HG03025 (cell line): ENCODE measurements around the gene AHDC1.
"Not testable (repeated sequence)": the region's sequence is repeated elsewhere in the genome, so short reads cannot be mapped to it uniquely, and the experiment has no call there.

ENCODE experiments used
- ATAC-seq: cut with Tn5 transposase; IDR thresholded peaks from one replicate; pipeline ENCODE4 v1.9.1; 2021; ENCODE audit warnings: mild to moderate bottlenecking, moderate library complexity; ENCODE audit not compliant: unreplicated experiment, low FRiP score

AHDC1 gene, protein sequence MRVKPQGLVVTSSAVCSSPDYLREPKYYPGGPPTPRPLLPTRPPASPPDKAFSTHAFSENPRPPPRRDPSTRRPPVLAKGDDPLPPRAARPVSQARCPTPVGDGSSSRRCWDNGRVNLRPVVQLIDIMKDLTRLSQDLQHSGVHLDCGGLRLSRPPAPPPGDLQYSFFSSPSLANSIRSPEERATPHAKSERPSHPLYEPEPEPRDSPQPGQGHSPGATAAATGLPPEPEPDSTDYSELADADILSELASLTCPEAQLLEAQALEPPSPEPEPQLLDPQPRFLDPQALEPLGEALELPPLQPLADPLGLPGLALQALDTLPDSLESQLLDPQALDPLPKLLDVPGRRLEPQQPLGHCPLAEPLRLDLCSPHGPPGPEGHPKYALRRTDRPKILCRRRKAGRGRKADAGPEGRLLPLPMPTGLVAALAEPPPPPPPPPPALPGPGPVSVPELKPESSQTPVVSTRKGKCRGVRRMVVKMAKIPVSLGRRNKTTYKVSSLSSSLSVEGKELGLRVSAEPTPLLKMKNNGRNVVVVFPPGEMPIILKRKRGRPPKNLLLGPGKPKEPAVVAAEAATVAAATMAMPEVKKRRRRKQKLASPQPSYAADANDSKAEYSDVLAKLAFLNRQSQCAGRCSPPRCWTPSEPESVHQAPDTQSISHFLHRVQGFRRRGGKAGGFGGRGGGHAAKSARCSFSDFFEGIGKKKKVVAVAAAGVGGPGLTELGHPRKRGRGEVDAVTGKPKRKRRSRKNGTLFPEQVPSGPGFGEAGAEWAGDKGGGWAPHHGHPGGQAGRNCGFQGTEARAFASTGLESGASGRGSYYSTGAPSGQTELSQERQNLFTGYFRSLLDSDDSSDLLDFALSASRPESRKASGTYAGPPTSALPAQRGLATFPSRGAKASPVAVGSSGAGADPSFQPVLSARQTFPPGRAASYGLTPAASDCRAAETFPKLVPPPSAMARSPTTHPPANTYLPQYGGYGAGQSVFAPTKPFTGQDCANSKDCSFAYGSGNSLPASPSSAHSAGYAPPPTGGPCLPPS (N-terminal part only)

DNA sequence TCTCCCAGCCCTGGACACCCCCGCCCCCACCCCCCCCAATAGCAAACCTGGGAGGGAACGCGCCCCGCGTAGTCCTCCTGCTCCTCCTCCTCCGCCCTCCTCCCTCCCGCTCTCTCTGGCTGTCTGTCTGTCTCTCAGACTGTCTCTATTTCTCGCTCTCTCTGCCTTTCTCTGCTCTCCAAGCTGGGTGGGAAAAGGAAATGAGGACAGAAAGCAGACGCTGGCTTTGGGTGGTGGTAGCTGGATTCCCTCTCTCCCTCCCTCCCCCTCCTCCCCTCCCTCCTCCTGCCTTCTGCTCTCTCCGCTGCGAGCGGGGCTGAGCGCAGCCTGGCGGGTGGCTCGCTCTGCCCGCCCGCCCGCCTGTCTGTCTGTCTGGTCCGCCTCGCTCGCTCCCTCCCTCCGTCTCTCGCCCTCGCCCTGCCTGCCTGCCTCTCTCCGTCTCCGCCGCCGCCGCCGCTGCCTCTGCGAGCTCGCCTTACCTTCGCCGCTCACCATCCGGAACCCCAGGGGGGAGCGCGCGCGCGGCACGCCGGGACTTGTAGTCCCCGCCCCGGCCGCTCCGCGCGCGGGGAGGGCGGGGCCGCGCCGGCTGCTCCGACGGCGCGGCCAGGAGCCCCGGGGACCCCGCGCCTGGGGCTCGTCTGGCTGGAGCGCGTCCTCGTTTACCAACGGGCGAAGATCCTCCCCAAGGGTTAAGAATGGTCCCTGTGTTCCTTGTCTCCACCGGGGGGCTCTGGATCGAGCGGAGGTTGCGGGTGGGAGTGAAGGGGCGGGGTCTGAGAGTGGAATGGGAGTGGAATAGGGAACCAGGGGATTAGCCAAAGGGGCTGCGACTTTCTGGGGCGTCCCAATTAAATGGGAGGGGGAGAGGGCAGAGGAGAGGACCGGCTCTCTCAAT, at the start of gene AHDC1:
Gene AHDC1, minus strand, starts transcription at position 464 of the 898 bp plus-strand sequence. CDS start 52,029 bp downstream, outside the sequence.
- peak; percentile 44 for ATAC-seq

DNA sequence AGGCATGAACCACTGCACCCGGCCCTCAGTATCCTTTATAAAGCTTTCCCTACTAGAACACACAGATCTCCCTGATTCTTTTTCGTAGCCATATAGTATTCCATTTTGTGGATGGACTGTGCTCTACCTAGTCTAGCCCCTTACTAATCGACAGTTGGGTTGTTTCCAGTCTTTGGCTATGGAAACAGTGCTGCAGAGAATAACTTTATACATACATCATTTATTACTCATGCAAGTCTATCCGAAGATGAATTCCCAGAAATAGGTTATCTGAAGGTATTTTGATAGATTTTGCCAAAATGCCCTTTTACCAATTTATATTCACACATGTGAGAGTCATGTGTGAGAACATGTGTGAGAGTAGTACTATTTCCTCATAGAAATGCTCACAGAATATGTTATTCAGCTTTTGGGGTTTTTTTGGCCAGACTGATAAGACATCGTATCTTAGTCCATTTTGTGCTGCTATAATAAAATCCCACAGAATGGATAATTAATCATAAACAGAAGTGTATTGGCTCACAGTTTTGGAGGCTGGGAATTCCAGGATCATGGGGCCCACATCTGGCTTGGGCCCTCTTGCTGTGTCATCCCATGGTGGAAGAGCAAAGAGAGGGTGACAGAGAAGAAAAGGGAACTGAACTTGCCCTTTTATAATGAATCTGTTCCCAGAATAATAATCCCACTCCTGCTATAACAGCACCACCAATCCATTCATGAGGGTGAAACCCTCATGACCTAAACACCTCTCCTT, 48.3 kb upstream of the AHDC1 start:
- no peak for ATAC-seq

DNA sequence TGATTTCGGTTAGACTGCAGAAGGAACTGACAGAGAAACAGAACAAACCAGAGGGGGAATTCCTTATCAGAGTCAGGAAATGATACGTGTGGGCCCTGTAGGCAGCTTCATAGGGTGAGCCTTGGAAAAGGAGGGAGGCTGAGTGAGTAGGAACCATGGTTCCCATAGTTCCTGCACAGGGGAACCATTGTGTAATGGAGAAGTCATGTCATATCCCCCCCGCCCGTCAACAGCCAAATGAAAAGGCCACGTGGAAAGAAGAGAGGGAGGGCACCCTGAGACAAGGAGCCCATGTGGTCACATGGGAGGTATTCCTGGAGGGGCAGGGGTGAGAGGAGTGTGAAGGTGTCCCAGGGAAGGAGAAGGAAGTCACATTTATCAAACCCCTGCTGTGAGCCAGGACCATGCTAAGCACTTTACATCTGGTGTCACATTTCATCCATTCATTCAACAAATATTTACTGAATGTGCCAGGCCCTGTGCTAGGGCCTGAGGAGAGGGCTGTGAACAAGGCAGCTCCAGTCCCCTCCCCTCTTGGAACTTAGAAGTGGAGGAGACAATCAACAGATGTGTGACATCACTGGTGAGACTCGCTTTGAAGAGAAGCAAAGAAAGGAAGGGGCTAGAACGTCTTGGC, 46.7 kb upstream of the AHDC1 start:
- no peak for ATAC-seq

DNA sequence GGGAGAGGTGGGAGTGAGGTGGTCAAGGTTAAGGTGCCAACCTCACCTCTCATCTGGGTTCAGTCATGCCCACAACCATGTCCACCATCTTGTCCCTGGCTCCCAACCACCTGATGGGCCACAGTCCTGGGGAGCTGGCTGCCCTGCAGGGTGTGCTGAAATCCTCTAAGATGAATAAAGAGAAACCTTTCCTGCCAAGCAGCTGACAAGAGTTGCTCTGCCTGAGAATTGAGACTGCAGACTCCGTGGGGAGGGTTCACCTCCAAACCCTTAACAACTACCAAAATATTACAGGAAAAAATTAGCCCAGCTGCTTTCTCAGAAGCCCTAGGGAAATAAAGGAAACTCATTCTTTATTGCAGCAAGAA, 46.2 kb upstream of the AHDC1 start:
- ATAC-seq = no peak

DNA sequence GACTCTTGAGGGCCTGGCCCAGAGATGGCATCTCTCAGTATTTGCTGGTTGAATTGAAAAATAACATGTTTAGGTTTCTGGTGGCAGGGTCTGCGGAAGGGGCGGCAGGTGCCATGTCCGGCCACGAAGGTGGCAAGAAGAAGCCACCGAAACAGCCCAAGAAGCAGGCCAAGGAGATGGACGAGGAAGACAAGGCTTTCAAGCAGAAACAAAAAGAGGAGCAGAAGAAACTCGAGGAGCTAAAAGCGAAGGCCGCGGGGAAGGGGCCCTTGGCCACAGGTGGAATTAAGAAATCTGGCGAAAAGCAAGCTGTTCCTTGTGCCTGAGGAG, 45.3 kb upstream of the AHDC1 start:
- no peak for ATAC-seq

DNA sequence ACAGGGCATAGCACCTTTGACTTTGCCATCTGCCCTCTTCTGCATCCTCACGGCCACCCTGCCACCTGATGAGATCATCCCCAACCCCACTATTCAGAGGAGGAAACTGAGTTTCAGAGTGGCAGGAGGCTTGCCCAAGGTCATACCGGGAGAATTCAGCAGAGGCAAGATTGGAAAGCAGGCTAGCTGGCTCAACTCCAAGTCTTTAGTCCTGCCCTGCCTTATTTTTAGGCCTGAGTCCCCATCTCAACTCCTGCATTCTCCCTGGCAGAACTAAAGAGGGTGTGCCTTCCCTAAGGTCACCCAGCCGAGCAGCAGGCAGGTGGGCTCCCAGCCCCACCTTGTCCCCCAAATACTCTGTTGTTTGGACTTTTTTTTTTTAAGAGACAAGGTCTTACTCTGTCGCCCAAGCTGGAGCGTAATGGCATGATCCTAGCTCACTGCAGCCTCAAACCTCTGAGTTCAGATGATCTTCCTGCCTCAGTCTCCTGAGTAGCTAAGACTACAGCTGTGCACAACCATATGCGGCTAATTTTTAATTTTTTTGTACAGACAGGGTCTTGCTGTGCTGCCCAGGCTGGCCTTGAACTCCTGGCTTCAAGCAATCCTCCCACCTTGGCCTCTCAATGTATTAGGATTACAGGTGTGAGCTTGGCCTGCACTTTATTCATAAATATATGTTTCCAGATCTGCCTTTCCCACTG, 44.8 kb upstream of the AHDC1 start:
- no peak for ATAC-seq

DNA sequence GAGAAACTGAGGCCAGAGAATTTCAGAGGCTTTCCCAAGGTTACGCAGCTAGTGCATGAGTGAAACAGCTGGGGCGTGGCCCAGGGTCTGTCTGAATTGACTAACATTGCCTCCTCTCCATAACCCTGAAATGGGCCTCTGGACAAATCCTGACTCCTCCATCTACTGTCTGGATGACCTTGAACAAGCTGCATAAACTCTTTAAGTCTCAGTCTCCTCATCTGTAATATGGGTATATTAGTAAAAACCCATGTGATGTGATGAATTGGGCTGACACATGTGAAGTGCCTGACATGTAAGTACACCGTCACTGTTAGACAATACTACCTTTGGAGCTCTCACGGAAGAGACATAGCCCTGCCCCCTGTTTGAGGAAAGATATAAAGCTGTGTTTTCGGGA, 43.4 kb upstream of the AHDC1 start:
- ATAC-seq = no peak

DNA sequence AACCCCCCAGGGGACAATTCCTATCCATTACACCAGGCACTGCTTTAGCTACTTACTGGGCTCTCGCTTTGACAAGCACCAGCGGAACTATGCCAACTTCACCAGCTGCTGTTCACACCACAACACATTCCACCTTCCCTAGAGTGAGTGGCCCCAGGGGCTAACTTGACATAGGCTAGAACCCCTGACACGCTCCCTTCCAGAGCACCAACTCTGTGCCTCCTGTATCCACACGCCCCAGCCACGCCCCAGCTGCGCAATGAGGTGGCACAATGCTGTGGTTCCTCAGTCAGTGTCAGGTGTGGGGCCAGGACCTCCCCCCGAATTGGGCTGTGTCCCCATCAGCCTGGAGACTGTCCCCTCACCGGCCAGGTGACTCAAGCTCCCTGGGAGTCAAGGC, 42.7 kb upstream of the AHDC1 start:
- no peak for ATAC-seq

DNA sequence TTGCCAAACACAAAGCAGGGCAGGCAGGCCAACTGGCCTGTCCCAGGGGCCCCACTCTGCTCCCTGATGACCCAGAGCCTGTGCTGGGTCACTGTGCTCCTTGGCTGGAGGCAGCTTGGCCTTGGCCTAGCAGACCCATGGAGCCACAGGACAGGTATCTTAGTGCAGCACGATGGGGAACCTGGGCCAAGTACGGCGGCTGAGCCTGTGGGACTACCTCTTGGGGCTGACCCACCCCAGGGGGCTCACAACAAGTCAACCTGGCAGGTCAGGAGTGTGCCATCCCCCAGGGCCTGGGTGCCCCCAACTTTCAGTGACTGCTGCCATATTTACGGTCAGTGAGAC, 41.1 kb upstream of the AHDC1 start:
- no peak for ATAC-seq

DNA sequence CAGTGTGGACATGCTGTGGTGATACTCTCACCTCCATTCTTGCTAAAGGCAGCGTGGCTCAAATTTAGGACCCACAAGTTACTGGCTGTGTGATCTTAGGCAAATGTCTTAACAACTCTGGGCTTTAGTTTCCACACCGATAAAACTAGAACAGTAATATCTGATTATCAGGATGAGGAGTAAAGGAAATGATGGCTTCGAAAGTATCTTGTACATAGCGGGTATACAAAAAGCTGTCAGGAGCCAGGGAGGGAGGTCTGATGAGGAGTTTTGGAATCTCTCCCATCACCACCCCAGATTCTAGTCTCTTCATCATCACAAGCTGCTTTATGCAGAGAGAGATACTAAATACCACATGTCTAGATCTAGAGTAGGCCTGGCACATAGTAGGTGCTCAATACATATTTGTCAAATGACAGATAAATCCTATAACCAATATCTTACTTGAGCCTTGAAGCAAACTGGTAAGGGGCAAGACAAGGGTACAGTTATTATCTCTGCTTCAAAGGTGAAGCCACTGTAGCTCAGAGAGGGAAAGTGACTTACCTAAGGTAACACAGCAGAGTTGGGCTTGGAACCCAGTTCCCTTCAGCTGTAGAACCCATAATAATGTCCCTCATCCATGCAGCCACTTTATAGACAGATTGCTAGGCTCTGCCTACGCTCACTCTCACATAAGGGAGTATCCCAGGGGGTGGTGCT, 40.6 kb upstream of the AHDC1 start:
- no peak for ATAC-seq

DNA sequence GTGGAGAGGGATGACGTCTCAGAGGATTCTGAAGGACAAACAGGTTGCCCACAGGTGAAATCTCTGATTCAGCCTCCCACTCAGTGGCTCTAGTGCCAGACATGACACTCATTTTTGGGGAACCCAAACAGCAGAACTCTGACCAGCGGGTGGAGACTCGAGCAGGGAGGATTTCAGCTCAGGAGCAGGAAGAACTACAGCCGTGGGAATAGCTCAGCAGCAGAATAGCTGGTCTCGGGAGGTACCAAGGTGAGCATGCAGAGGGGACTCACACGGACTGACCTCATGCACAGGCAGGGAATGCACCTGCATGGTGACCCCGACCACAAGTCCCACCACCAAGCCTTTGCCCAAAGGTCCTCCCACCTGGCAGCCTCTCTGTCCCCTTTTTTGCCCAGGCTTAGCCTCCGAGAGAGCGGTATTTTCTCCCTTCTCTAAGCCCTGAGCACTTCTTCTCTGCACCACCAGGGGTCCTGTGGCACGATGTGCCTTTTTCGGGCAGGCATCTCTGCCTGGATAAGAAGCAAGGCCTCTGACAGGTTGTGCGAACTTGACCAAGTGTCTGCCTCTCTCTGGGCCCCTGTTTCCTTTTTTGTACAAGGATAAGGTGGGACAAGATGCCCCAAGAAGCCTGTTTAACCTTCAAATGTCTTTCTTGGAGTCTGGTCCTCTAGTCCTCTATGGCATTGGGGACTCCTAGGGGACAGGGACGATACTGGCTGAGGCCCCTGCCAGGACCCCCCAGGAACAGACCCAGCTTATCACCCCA, 39.8 kb upstream of the AHDC1 start:
- ATAC-seq = no peak

DNA sequence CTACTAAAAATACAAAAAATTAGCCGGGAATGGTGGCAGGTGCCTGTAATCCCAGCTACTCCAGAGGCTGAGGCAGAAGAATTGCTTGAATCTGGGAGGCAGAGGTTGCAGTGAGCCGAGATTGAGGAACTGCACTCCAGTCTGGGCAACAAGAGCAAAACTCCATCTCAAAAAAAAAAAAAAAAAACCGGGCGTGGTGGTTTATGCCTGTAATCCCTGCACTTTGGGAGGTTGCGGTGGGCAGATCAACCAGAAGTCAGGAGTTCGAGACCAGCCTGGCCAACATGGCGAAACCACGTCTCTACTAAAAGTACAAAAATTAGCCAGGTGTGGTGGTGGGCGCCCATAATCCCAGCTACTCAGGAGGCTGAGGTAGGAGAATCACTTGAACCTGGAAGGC, 36.6 kb upstream of the AHDC1 start:
- not testable (repeated sequence) for ATAC-seq

DNA sequence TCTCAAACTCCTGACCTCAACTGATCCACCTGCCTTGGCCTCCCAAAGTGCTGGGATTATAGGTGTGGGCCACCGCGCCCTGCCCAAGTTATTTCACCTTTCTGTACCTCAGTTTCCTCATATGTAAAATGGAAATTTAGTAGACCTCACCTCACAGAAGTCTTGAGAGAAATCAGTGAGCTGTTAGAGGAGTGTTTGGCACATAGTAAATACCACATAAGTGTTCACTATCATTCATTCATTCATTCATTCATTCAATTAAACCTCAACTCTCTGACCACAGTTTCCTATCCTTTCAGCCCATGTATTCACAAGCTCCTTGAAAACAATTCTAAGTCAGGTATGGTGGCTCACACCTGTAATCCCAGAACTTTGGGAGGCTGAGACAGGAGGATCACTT, 34.9 kb upstream of the AHDC1 start:
- ATAC-seq = no peak

DNA sequence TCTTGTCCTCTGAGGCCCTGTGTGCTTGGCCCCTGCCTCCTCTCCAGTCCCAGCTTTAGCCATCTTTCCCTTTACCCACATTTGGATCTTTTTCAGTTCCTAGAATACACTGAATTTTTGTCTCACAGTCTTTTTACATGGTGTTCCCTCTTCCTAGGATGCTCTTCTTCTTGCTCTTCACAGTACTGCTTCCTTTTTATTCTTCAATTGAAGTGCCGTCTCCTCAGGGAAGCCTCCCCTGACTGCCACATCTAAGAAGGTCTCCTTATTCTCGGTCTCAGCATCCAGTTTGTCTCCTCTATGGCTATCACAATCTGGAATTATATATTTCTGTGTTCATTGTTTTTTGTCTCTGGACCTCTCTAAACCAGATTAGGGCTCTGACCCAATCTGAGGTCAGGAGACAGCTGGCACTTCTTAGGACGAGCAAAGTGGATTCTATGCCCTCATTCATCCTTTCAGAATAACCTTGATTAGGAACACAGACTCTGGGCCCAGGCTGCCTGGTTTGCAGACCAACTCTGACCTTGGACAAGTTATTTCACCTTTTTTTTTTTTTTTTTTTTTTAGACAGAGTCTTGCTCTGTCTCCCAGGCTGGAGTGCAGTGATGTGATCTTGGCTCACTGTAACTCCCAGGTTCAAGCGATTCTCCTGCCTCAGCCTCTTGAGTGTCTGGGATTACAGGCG, 34.2 kb upstream of the AHDC1 start:
- ATAC-seq = no peak

DNA sequence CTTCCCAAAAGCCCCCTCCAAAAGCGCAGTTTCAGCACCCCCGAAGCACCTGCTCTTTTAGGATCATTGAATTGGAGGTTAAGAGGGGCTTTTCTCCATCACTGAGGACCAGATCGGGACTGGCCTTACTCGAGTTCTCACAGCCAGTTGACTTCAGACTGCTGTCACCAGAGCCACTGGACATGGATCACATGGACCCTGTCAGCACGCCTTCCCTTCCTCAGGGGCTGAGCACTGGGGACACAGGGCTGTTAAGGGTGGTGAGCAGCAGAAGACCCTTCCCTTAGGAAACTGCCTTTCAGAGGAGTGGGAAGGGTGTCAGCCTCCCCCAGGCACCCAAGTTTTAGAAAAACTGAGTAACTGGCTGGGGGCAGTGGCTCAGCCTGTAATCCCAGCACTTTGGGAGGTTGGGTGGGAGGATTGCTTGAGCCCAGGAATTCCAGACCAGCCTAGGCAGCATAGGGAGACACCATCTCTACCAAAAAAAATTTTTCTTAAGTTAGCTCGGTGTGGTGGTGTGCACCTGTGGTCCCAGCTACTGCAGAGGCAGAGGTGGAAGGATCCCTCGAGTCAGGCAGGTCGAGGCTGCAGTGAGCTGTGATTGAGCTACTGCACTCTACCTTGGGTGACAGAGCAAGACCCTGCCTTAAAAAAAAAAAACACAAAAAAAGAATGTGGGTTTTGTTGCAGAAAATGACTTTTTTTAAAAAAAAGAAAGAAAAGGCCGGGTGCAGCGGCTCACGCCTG, 31.6 kb upstream of the AHDC1 start:
- no peak for ATAC-seq

DNA sequence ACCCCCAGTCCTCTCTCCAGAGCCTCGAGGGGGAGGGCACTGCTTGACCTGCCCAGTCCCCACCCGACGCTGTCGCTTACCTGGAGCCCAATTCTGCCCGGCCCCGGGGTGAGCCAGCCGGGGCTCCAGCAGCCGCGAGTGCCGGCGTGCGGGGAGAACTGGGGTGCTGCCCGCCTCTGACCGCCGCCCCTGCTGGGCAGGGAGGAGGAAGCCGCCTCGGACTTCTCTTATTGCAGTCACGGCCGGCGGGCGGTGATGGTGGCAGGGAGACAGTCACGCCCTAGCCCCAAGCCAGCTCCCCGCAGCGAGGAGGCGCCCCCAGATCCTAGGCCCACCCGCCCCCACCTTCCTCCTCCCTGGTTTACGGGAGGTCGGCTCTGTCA, 31.0 kb upstream of the AHDC1 start, which contains the start of gene FGR:
Gene FGR, minus strand, starts transcription at position 201 of the 383 bp plus-strand sequence. CDS start 11,269 bp downstream, outside the sequence.
- ATAC-seq = no peak
